ENCODE results near the gene COX7B2.

DNA sequence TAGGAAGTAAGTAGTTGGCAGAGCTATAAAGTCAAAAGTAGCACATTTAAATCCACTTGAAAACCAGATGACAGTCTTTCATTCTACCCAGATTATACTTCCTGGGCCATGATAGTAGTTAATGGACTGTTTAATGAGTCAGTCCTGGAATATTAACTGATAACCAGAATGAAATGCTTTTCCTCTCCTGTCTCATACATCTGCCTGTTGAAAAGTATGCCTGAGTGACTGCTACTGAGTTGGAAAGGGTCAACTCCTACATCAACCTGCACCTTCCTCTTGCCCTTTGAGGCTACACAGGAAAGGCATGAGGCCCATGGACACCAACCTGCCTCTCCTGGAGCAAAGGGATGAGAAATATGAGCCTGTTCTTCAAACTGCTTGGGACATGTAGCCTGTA lies 36.0 kb upstream of the COX7B2 start:
- TF ChIP-seq CTCF (IDR thresholded peaks at IDR 0.05; ENCODE audit: low read depth, low read length) (no peak), MYC (IDR thresholded peaks at IDR 0.05; ENCODE audit: low read depth, low read length) (no peak), POLR2A (IDR thresholded peaks at IDR 0.05; ENCODE audit: extremely low read depth, insufficient read length) (no peak)
